HepG2 (cell line): ENCODE data around the gene COPZ2. TPM values are rescaled to one million over a fixed set of nuclear protein-coding genes. Genes with fewer than 3 reads are reported as not detected.

Experiments used
- DPF2 ChIP-seq: sonication (generic); formaldehyde crosslinking; IDR thresholded peaks from 2 replicates; pipeline ENCODE4 v1.4.0; 2020; ENCODE audit warnings: mild to moderate bottlenecking, low read depth, missing genetic modification reagents, borderline replicate concordance
- ERF ChIP-seq: IDR thresholded peaks from 2 replicates; pipeline ENCODE4 v1.6.1; 2018; ENCODE audit warnings: missing biosample characterization, missing genetic modification reagents
- HNF4G ChIP-seq, 2 experiments: sonication (generic) in 1 of 2; formaldehyde crosslinking in 1 of 2; IDR thresholded peaks; 2 replicates each; pipeline versions ENCODE4 v1.4.0 to v1.6.1; 2011 to 2020; ENCODE audit warnings: borderline replicate concordance in 2 of 2, low read depth in 2 of 2, mild to moderate bottlenecking in 2 of 2, low read length in 1 of 2, missing genetic modification reagents in 1 of 2, moderate library complexity in 1 of 2
- HOXA3 ChIP-seq: sonication (generic); formaldehyde crosslinking; IDR thresholded peaks from 2 replicates; pipeline ENCODE4 v1.5.0; 2020; ENCODE audit warnings: missing genetic modification reagents
- NCOA2 ChIP-seq: sonication (generic); formaldehyde crosslinking; IDR thresholded peaks from 2 replicates; pipeline ENCODE4 v1.8.0; 2022; ENCODE audit warnings: inconsistent platforms
- NR2F2 ChIP-seq: IDR thresholded peaks from 2 replicates; pipeline ENCODE4 v1.6.1; 2012; ENCODE audit warnings: low read depth, inconsistent platforms, borderline replicate concordance
- TAF15 ChIP-seq: fragments of 200-400 bp; formaldehyde crosslinking; IDR thresholded peaks from one replicate; pipeline ENCODE4 v1.6.1; 2018; ENCODE audit warnings: mild to moderate bottlenecking, low read depth, low read length; ENCODE audit not compliant: poor library complexity, severe bottlenecking
- THRA ChIP-seq: sonication (generic); formaldehyde crosslinking; IDR thresholded peaks from 2 replicates; pipeline ENCODE4 v1.4.0; 2020; ENCODE audit warnings: missing genetic modification reagents, borderline replicate concordance
- TRAFD1 ChIP-seq: sonication (generic); formaldehyde crosslinking; IDR thresholded peaks from 2 replicates; pipeline ENCODE4 v1.5.1; 2020; ENCODE audit warnings: missing genetic modification reagents, mild to moderate bottlenecking, borderline replicate concordance
- ZBTB10 ChIP-seq: sonication (generic); formaldehyde crosslinking; IDR thresholded peaks from 2 replicates; pipeline ENCODE4 v1.4.0; 2020; ENCODE audit warnings: missing genetic modification reagents, borderline replicate concordance
- ZBTB21 ChIP-seq: sonication (generic); formaldehyde crosslinking; IDR thresholded peaks from 2 replicates; pipeline ENCODE4 v1.4.0; 2020; ENCODE audit warnings: missing genetic modification reagents
- ZNF263 ChIP-seq: sonication (generic); formaldehyde crosslinking; IDR thresholded peaks from 2 replicates; pipeline ENCODE4 v1.4.0; 2020; ENCODE audit warnings: missing genetic modification reagents
- polyA plus RNA-seq, 8 experiments: library from polyadenylated mRNA; depleted of rRNA in 3 of 8; stranded (reverse) in 7 of 8; unstranded in 1 of 8; fragments of >200 nt; fragmentation: Illumina TruSeq in 4 of 8; extraction: Trizol in 4 of 8; gene quantifications; 2 replicates each; pipeline versions ENCODE4 v1.2.1 to v1.2.3, GENCODE V29; 2011 to 2016; ENCODE audit warnings: low read depth in 4 of 8, missing spikeins in 1 of 8, mixed read lengths in 1 of 8; ENCODE audit not compliant: insufficient read depth in 1 of 8
- total RNA-seq, 5 experiments: library from RNA; depleted of rRNA; stranded (reverse); fragments of >200 nt; fragmentation: Illumina TruSeq; extraction: Trizol; gene quantifications; 2 replicates each; pipeline ENCODE4 v1.2.3, GENCODE V29; 2016; ENCODE audit warnings: low read depth in 1 of 5
- TF ChIP-seq, protein P1 (sequence below), 2 experiments: sonication (generic) in 1 of 2; formaldehyde crosslinking in 1 of 2; IDR thresholded peaks; 2 replicates each; pipeline versions ENCODE4 v1.6.1 to v1.9.0; 2014 to 2022; ENCODE audit warnings: antibody characterized with exemption in 1 of 2, borderline replicate concordance in 1 of 2, inconsistent platforms in 1 of 2, low read depth in 1 of 2, missing genetic modification reagents in 1 of 2
- TF ChIP-seq, protein P2 (sequence below): IDR thresholded peaks from 2 replicates; pipeline ENCODE4 v1.6.1; 2018; ENCODE audit warnings: missing genetic modification reagents, mild to moderate bottlenecking, missing compliant biosample characterization

Gene COPZ2
- total and polyA plus RNA-seq, 2 of the 13 experiments (the other 11 are each of a cell fraction or from before 2014, with no cell fraction given) = 0.61 to 1.5 TPM

DNA sequence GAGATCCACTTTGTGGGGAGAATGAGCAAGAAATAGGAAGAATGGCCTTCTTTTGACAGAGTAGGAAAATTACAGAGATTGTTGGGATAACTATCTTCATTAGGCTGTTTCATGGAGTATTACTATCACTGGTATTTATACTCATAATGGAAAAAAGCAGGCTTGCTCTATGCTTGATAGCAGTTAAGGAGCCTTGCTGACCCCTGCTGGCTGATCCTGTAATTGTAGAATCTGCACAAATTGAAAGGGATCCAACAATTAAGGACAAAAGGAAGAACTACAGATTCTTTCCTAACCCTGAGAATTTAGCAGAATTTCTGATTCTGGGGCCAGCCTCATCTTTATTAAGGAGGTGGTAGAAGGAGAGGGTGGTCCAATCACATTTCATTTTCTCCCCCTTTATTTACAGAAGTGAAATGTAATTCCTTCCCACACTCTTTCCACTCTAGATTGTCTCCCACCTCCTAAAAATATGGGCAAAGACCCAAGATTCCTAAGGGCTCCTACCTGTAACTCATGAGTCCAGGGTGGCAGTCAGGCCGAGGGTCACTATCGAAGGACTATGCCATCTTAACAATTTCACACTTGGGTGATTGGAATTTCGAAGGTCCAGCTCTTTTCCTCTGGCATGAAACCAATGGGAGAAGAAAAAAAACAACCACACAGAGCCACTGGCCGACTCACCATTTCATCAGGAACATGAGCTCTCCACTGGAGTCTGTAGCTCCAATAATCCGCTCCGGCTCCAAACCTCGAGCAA lies 36.9 kb upstream of the COPZ2 start (continued):
- TF ChIP-seq, protein P1, sequence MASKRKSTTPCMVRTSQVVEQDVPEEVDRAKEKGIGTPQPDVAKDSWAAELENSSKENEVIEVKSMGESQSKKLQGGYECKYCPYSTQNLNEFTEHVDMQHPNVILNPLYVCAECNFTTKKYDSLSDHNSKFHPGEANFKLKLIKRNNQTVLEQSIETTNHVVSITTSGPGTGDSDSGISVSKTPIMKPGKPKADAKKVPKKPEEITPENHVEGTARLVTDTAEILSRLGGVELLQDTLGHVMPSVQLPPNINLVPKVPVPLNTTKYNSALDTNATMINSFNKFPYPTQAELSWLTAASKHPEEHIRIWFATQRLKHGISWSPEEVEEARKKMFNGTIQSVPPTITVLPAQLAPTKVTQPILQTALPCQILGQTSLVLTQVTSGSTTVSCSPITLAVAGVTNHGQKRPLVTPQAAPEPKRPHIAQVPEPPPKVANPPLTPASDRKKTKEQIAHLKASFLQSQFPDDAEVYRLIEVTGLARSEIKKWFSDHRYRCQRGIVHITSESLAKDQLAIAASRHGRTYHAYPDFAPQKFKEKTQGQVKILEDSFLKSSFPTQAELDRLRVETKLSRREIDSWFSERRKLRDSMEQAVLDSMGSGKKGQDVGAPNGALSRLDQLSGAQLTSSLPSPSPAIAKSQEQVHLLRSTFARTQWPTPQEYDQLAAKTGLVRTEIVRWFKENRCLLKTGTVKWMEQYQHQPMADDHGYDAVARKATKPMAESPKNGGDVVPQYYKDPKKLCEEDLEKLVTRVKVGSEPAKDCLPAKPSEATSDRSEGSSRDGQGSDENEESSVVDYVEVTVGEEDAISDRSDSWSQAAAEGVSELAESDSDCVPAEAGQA (IDR thresholded peaks at IDR 0.05; ENCODE audit: low read depth) = no peak
- TF ChIP-seq, protein P1 (CRISPR knock-in tag; IDR thresholded peaks at IDR 0.05; ENCODE audit: borderline replicate concordance) = no peak
- TF ChIP-seq TRAFD1 (CRISPR knock-in tag) (no peak), NCOA2 (CRISPR knock-in tag) (no peak), ZBTB21 (CRISPR knock-in tag) (no peak), ZBTB10 (CRISPR knock-in tag) (no peak), HOXA3 (CRISPR knock-in tag) (no peak), ZNF263 (CRISPR knock-in tag) (no peak), DPF2 (CRISPR knock-in tag) (no peak), ERF (CRISPR knock-in tag) (peak; percentile 57; the same call in 1 of the 2 replicates), HNF4G (IDR thresholded peaks at IDR 0.05; ENCODE audit: borderline replicate concordance, low read depth, low read length) (no peak), HNF4G (CRISPR knock-in tag; IDR thresholded peaks at IDR 0.05; ENCODE audit: borderline replicate concordance, low read depth) (no peak), THRA (CRISPR knock-in tag) (peak; percentile 37; the same call in 1 of the 2 replicates), TAF15 (no peak), NR2F2 (no peak)
- TF ChIP-seq, protein P2, sequence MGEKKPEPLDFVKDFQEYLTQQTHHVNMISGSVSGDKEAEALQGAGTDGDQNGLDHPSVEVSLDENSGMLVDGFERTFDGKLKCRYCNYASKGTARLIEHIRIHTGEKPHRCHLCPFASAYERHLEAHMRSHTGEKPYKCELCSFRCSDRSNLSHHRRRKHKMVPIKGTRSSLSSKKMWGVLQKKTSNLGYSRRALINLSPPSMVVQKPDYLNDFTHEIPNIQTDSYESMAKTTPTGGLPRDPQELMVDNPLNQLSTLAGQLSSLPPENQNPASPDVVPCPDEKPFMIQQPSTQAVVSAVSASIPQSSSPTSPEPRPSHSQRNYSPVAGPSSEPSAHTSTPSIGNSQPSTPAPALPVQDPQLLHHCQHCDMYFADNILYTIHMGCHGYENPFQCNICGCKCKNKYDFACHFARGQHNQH (CRISPR knock-in tag) = no peak
